ENCODE data around the gene TTC21B.

GRCh38 chr2:165897074-165897473, 56.5 kb downstream of the TTC21B start:
- TF ChIP-seq POLR2A (IDR thresholded peaks at IDR 0.05) (no peak), EP300 (IDR thresholded peaks at IDR 0.05) (no peak), CTCF (IDR thresholded peaks at IDR 0.05) (no peak), POLR2AphosphoS5 (IDR thresholded peaks at IDR 0.05) (no peak)

Measured in suprapubic skin (tissue), 4 donors.